ENCODE results near the gene S100A14. TPM values are rescaled to one million over a fixed set of nuclear protein-coding genes. Genes with fewer than 3 reads are reported as not detected.

Gene S100A14
- total and polyA plus RNA-seq, 2 of the 13 experiments (the other 11 are each of a cell fraction or from before 2014, with no cell fraction given): 1.4 to 7.7 TPM

- TF ChIP-seq PPARG (CRISPR knock-in tag; conservative IDR thresholded peaks at IDR 0.05) (no peak), ZMAT3 (CRISPR knock-in tag; conservative IDR thresholded peaks at IDR 0.05) (peak; percentile 85), ZNF549 (CRISPR knock-in tag; IDR thresholded peaks at IDR 0.05) (no peak), ZBTB43 (CRISPR knock-in tag; conservative IDR thresholded peaks at IDR 0.05) (peak; percentile 53; the same call in 1 of the 2 replicates), PBX3 (CRISPR knock-in tag; IDR thresholded peaks at IDR 0.05; ENCODE audit: borderline replicate concordance) (no peak), MIER2 (CRISPR knock-in tag; IDR thresholded peaks at IDR 0.05) (no peak), HDAC2 (CRISPR knock-in tag; IDR thresholded peaks at IDR 0.05) (peak; percentile 70; the same call in 1 of the 2 replicates), PITX1 (CRISPR knock-in tag; IDR thresholded peaks at IDR 0.05) (peak; percentile 45; the same call in 1 of the 2 replicates), RAD21 (CRISPR knock-in tag; IDR thresholded peaks at IDR 0.05) (no peak), MTERF4 (CRISPR knock-in tag; IDR thresholded peaks at IDR 0.05) (no peak), SRSF1 (optimal IDR thresholded peaks at IDR 0.05; ENCODE audit: low read depth, low read length) (peak; percentile 98), NBN (conservative IDR thresholded peaks at IDR 0.05) (no peak), SALL1 (CRISPR knock-in tag; IDR thresholded peaks at IDR 0.05) (peak; percentile 87), SSRP1 (CRISPR knock-in tag; IDR thresholded peaks at IDR 0.05) (no peak), ZFY (CRISPR knock-in tag; IDR thresholded peaks at IDR 0.05) (peak; percentile 86), TAF1 (CRISPR knock-in tag; IDR thresholded peaks at IDR 0.05) (peak; percentile 92), ZNF574 (CRISPR knock-in tag; IDR thresholded peaks at IDR 0.05) (peak; percentile 80), NFIB (CRISPR knock-in tag; IDR thresholded peaks at IDR 0.05; ENCODE audit: borderline replicate concordance) (no peak), ZNF432 (CRISPR knock-in tag; IDR thresholded peaks at IDR 0.05; ENCODE audit: borderline replicate concordance) (no peak), ZBTB8A (CRISPR knock-in tag; IDR thresholded peaks at IDR 0.05; ENCODE audit: borderline replicate concordance, low read depth) (no peak), SKIL (CRISPR knock-in tag; IDR thresholded peaks at IDR 0.05; ENCODE audit: borderline replicate concordance) (no peak), MXI1 (IDR thresholded peaks at IDR 0.05; ENCODE audit: borderline replicate concordance, low read depth, low read length) (peak; percentile 74; the same call in 1 of the 3 replicates)
Observed at GRCh38 chr1:153633754-153634665, 17.9 kb upstream of the S100A14 start, which contains the start of gene CHTOP (continued).

Data from HepG2 (cell line).